ENCODE results near the gene VWCE.
"Not testable (repeated sequence)": the region's sequence is repeated elsewhere in the genome, so short reads cannot be mapped to it uniquely, and the experiment has no call there.

The VWCE gene

GRCh38 chr11:61240288-61240687 lies 54.8 kb downstream of the VWCE start:
- H3K4me1 ChIP-seq (ENCODE audit: control insufficient read depth in 1 of 2, insufficient read depth in 2 of 2, low read length in 2 of 2); H3K9me3 ChIP-seq (ENCODE audit: control insufficient read depth in 1 of 2, low read length in 2 of 2); H3K4me3 ChIP-seq (ENCODE audit: low read depth in 1 of 2, low read length in 2 of 2); H3K36me3 ChIP-seq (ENCODE audit: control insufficient read depth in 1 of 2, insufficient read depth in 2 of 2, low read length in 2 of 2); H3K27me3 ChIP-seq (ENCODE audit: control insufficient read depth in 1 of 2, insufficient read depth in 2 of 2, low read length in 2 of 2); H3K27ac ChIP-seq (ENCODE audit: low read depth, low read length); H3K9ac ChIP-seq (ENCODE audit: low read depth in 1 of 2, low read length in 2 of 2): not testable (repeated sequence)

- H3K36me3 ChIP-seq (ENCODE audit: control insufficient read depth in 1 of 2, insufficient read depth in 2 of 2, low read length in 2 of 2); H3K27me3 ChIP-seq (ENCODE audit: control insufficient read depth in 1 of 2, insufficient read depth in 2 of 2, low read length in 2 of 2); H3K4me3 ChIP-seq (ENCODE audit: low read depth in 1 of 2, low read length in 2 of 2); H3K4me1 ChIP-seq (ENCODE audit: control insufficient read depth in 1 of 2, insufficient read depth in 2 of 2, low read length in 2 of 2); H3K27ac ChIP-seq (ENCODE audit: low read depth, low read length); H3K9me3 ChIP-seq (ENCODE audit: control insufficient read depth in 1 of 2, low read length in 2 of 2); H3K9ac ChIP-seq (ENCODE audit: low read depth in 1 of 2, low read length in 2 of 2): not testable (repeated sequence)
These were observed 58.0 kb downstream of the VWCE start for GRCh38 chr11:61237130-61237529.

DNA sequence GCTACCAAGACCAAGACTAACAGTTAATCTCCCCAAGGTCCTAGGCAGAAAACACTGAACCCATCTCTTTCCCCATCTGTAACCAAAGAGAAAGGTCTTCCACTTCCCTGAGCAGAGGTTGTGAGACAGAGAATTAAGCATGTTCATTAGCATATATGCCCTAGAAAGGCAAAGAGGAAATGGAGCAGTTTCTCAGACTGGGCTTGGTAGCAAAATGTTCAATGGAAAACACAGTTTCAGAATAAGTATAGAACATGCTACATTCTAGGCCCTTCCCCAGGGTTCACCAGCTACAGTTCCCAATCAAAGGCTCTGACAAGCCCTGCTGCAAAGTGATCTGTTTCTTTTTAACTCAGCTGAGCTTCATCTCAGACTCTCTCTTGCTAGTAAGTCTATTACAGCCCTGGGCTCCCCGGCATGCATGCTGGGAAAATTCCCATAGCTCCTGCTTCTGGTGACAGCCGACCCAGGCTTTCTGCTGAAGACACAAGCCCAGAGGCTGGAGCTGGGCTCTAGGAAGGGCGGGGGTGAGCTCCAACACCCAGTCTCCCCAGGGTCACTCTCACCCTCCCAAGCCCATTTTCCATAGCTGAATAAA lies 62.5 kb downstream of the VWCE start:
- not testable (repeated sequence) for H3K27ac ChIP-seq (ENCODE audit: low read depth, low read length); H3K27me3 ChIP-seq (ENCODE audit: control insufficient read depth in 1 of 2, insufficient read depth in 2 of 2, low read length in 2 of 2); H3K9ac ChIP-seq (ENCODE audit: low read depth in 1 of 2, low read length in 2 of 2); H3K4me3 ChIP-seq (ENCODE audit: low read depth in 1 of 2, low read length in 2 of 2); H3K4me1 ChIP-seq (ENCODE audit: control insufficient read depth in 1 of 2, insufficient read depth in 2 of 2, low read length in 2 of 2); H3K36me3 ChIP-seq (ENCODE audit: control insufficient read depth in 1 of 2, insufficient read depth in 2 of 2, low read length in 2 of 2); H3K9me3 ChIP-seq (ENCODE audit: control insufficient read depth in 1 of 2, low read length in 2 of 2)

- not testable (repeated sequence) for H3K4me1 ChIP-seq (ENCODE audit: control insufficient read depth in 1 of 2, insufficient read depth in 2 of 2, low read length in 2 of 2); H3K9ac ChIP-seq (ENCODE audit: low read depth in 1 of 2, low read length in 2 of 2); H3K36me3 ChIP-seq (ENCODE audit: control insufficient read depth in 1 of 2, insufficient read depth in 2 of 2, low read length in 2 of 2); H3K4me3 ChIP-seq (ENCODE audit: low read depth in 1 of 2, low read length in 2 of 2); H3K27me3 ChIP-seq (ENCODE audit: control insufficient read depth in 1 of 2, insufficient read depth in 2 of 2, low read length in 2 of 2); H3K27ac ChIP-seq (ENCODE audit: low read depth, low read length); H3K9me3 ChIP-seq (ENCODE audit: control insufficient read depth in 1 of 2, low read length in 2 of 2)
These were observed 63.5 kb downstream of the VWCE start for GRCh38 chr11:61231585-61231984.

GRCh38 chr11:61231033-61231432 lies 64.1 kb downstream of the VWCE start:
- H3K9ac ChIP-seq (ENCODE audit: low read depth in 1 of 2, low read length in 2 of 2); H3K4me1 ChIP-seq (ENCODE audit: control insufficient read depth in 1 of 2, insufficient read depth in 2 of 2, low read length in 2 of 2); H3K4me3 ChIP-seq (ENCODE audit: low read depth in 1 of 2, low read length in 2 of 2); H3K27me3 ChIP-seq (ENCODE audit: control insufficient read depth in 1 of 2, insufficient read depth in 2 of 2, low read length in 2 of 2); H3K36me3 ChIP-seq (ENCODE audit: control insufficient read depth in 1 of 2, insufficient read depth in 2 of 2, low read length in 2 of 2); H3K27ac ChIP-seq (ENCODE audit: low read depth, low read length); H3K9me3 ChIP-seq (ENCODE audit: control insufficient read depth in 1 of 2, low read length in 2 of 2): not testable (repeated sequence)

GRCh38 chr11:61229458-61229857 lies 65.7 kb downstream of the VWCE start:
- H3K4me3 ChIP-seq (ENCODE audit: low read depth in 1 of 2, low read length in 2 of 2) = not testable (repeated sequence)

GRCh38 chr11:61226457-61227137 lies 68.5 kb downstream of the VWCE start:
- H3K36me3 ChIP-seq (ENCODE audit: control insufficient read depth in 1 of 2, insufficient read depth in 2 of 2, low read length in 2 of 2); H3K9me3 ChIP-seq (ENCODE audit: control insufficient read depth in 1 of 2, low read length in 2 of 2); H3K9ac ChIP-seq (ENCODE audit: low read depth in 1 of 2, low read length in 2 of 2); H3K27ac ChIP-seq (ENCODE audit: low read depth, low read length); H3K27me3 ChIP-seq (ENCODE audit: control insufficient read depth in 1 of 2, insufficient read depth in 2 of 2, low read length in 2 of 2); H3K4me1 ChIP-seq (ENCODE audit: control insufficient read depth in 1 of 2, insufficient read depth in 2 of 2, low read length in 2 of 2); H3K4me3 ChIP-seq (ENCODE audit: low read depth in 1 of 2, low read length in 2 of 2): not testable (repeated sequence)

More at GRCh38 chr11:61229458-61229857, 65.7 kb downstream of the VWCE start:
- H3K9ac ChIP-seq (ENCODE audit: low read depth in 1 of 2, low read length in 2 of 2); H3K27me3 ChIP-seq (ENCODE audit: control insufficient read depth in 1 of 2, insufficient read depth in 2 of 2, low read length in 2 of 2); H3K36me3 ChIP-seq (ENCODE audit: control insufficient read depth in 1 of 2, insufficient read depth in 2 of 2, low read length in 2 of 2); H3K9me3 ChIP-seq (ENCODE audit: control insufficient read depth in 1 of 2, low read length in 2 of 2); H3K4me1 ChIP-seq (ENCODE audit: control insufficient read depth in 1 of 2, insufficient read depth in 2 of 2, low read length in 2 of 2); H3K27ac ChIP-seq (ENCODE audit: low read depth, low read length): not testable (repeated sequence)

- not testable (repeated sequence) for H3K36me3 ChIP-seq (ENCODE audit: control insufficient read depth in 1 of 2, insufficient read depth in 2 of 2, low read length in 2 of 2); H3K4me3 ChIP-seq (ENCODE audit: low read depth in 1 of 2, low read length in 2 of 2); H3K27me3 ChIP-seq (ENCODE audit: control insufficient read depth in 1 of 2, insufficient read depth in 2 of 2, low read length in 2 of 2); H3K9me3 ChIP-seq (ENCODE audit: control insufficient read depth in 1 of 2, low read length in 2 of 2); H3K27ac ChIP-seq (ENCODE audit: low read depth, low read length); H3K9ac ChIP-seq (ENCODE audit: low read depth in 1 of 2, low read length in 2 of 2); H3K4me1 ChIP-seq (ENCODE audit: control insufficient read depth in 1 of 2, insufficient read depth in 2 of 2, low read length in 2 of 2)
These were observed 72.4 kb downstream of the VWCE start for GRCh38 chr11:61222692-61223091.

DNA sequence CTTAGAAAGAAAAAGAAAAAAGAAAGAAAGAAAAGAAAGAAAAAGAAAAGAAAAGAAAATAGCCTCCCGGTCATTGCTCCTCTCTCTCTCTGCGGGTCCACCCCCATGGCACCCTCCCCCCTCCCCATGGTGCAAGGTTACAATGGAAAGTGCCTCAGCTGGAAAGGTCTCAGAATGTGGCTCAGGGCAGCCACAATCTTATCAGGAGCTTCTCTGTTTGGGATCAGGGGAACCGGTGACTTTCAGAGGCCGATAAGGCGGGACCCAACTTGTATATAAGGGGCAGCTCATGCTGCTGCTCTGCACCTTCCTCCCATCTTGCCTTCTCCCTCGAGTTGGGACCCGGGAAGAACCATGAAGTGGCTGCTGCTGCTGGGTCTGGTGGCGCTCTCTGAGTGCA lies 73.1 kb downstream of the VWCE start, which contains the start of gene PGA4:
TSS of gene PGA4 (plus strand) at position 301 of the 400 bp plus-strand sequence. CDS start at position 355, 54 bp downstream.
- H3K27me3 ChIP-seq (ENCODE audit: control insufficient read depth in 1 of 2, insufficient read depth in 2 of 2, low read length in 2 of 2); H3K9me3 ChIP-seq (ENCODE audit: control insufficient read depth in 1 of 2, low read length in 2 of 2); H3K9ac ChIP-seq (ENCODE audit: low read depth in 1 of 2, low read length in 2 of 2); H3K4me3 ChIP-seq (ENCODE audit: low read depth in 1 of 2, low read length in 2 of 2); H3K27ac ChIP-seq (ENCODE audit: low read depth, low read length); H3K36me3 ChIP-seq (ENCODE audit: control insufficient read depth in 1 of 2, insufficient read depth in 2 of 2, low read length in 2 of 2); H3K4me1 ChIP-seq (ENCODE audit: control insufficient read depth in 1 of 2, insufficient read depth in 2 of 2, low read length in 2 of 2): not testable (repeated sequence)

- H3K4me1 ChIP-seq (ENCODE audit: control insufficient read depth in 1 of 2, insufficient read depth in 2 of 2, low read length in 2 of 2); H3K4me3 ChIP-seq (ENCODE audit: low read depth in 1 of 2, low read length in 2 of 2); H3K27me3 ChIP-seq (ENCODE audit: control insufficient read depth in 1 of 2, insufficient read depth in 2 of 2, low read length in 2 of 2); H3K27ac ChIP-seq (ENCODE audit: low read depth, low read length); H3K36me3 ChIP-seq (ENCODE audit: control insufficient read depth in 1 of 2, insufficient read depth in 2 of 2, low read length in 2 of 2); H3K9me3 ChIP-seq (ENCODE audit: control insufficient read depth in 1 of 2, low read length in 2 of 2); H3K9ac ChIP-seq (ENCODE audit: low read depth in 1 of 2, low read length in 2 of 2): not testable (repeated sequence)
These were observed 76.1 kb downstream of the VWCE start for GRCh38 chr11:61219016-61219415.

GRCh38 chr11:61218306-61218705 lies 76.8 kb downstream of the VWCE start:
- H3K9me3 ChIP-seq (ENCODE audit: control insufficient read depth in 1 of 2, low read length in 2 of 2); H3K27me3 ChIP-seq (ENCODE audit: control insufficient read depth in 1 of 2, insufficient read depth in 2 of 2, low read length in 2 of 2); H3K36me3 ChIP-seq (ENCODE audit: control insufficient read depth in 1 of 2, insufficient read depth in 2 of 2, low read length in 2 of 2); H3K9ac ChIP-seq (ENCODE audit: low read depth in 1 of 2, low read length in 2 of 2); H3K27ac ChIP-seq (ENCODE audit: low read depth, low read length); H3K4me3 ChIP-seq (ENCODE audit: low read depth in 1 of 2, low read length in 2 of 2); H3K4me1 ChIP-seq (ENCODE audit: control insufficient read depth in 1 of 2, insufficient read depth in 2 of 2, low read length in 2 of 2): not testable (repeated sequence)
